HepG2 (cell line): ENCODE data around the gene ZNF554. TPM values are rescaled to one million over a fixed set of nuclear protein-coding genes. Genes with fewer than 3 reads are reported as not detected.
A peak's percentile ranks its signal among the peaks of the same experiment; 100 is the strongest.

ENCODE experiments used
- ATRX ChIP-seq: sonication (generic); formaldehyde crosslinking; IDR thresholded peaks from 2 replicates; pipeline ENCODE4 v1.4.0; 2020; ENCODE audit warnings: missing genetic modification reagents, borderline replicate concordance
- CCDC6 ChIP-seq: sonication (generic); formaldehyde crosslinking; IDR thresholded peaks from 2 replicates; pipeline ENCODE4 v1.8.1; 2022; ENCODE audit warnings: mild to moderate bottlenecking, missing genetic modification reagents, moderate library complexity
- GATAD2A ChIP-seq: IDR thresholded peaks from 2 replicates; pipeline ENCODE4 v1.6.1; 2016
- HMG20A ChIP-seq: IDR thresholded peaks from 2 replicates; pipeline ENCODE4 v1.6.1; 2016; ENCODE audit warnings: borderline replicate concordance
- LCORL ChIP-seq, 2 experiments: fragments of 450-650 bp in 1 of 2; sonication (generic) in 1 of 2; formaldehyde crosslinking in 1 of 2; IDR thresholded peaks; 2 replicates each; pipeline versions ENCODE4 v1.5.0 to v1.6.1; 2017 to 2020; ENCODE audit warnings: antibody characterized with exemption in 1 of 2, missing genetic modification reagents in 1 of 2
- NCOR1 ChIP-seq: fragments of 200-600 bp; sonication (generic); IDR thresholded peaks from 2 replicates; pipeline ENCODE4 v1.7.0; 2017; ENCODE audit warnings: antibody characterized with exemption, low read length, borderline replicate concordance
- PHB2 ChIP-seq: fragments of 450-650 bp; IDR thresholded peaks from 2 replicates; pipeline ENCODE4 v1.6.1; 2018; ENCODE audit not compliant: partially characterized antibody
- PITX1 ChIP-seq: sonication (generic); formaldehyde crosslinking; IDR thresholded peaks from 2 replicates; pipeline ENCODE4 v1.5.1; 2020; ENCODE audit warnings: mild to moderate bottlenecking, missing genetic modification reagents
- SKI ChIP-seq: fragments of 450-650 bp; IDR thresholded peaks from one replicate; pipeline ENCODE4 v1.6.1; 2018; ENCODE audit warnings: mild to moderate bottlenecking; ENCODE audit not compliant: partially characterized antibody
- SMC3 ChIP-seq: IDR thresholded peaks from 2 replicates; pipeline ENCODE4 v1.6.1; 2011; ENCODE audit warnings: low read length, improper control_type of control experiment
- THAP11 ChIP-seq: IDR thresholded peaks from 2 replicates; pipeline ENCODE4 v1.6.1; 2016; ENCODE audit warnings: missing biosample characterization, missing genetic modification reagents
- ZNF234 ChIP-seq: sonication (generic); formaldehyde crosslinking; conservative IDR thresholded peaks from 2 replicates; pipeline ENCODE4 v1.5.1; 2020; ENCODE audit warnings: mild to moderate bottlenecking, missing genetic modification reagents
- ZNF496 ChIP-seq: sonication (generic); formaldehyde crosslinking; IDR thresholded peaks from 2 replicates; pipeline ENCODE4 v1.8.1; 2023; ENCODE audit warnings: mild to moderate bottlenecking, moderate library complexity, missing genetic modification reagents; ENCODE audit not compliant: insufficient replicate concordance
- ZNF607 ChIP-seq: sonication (generic); formaldehyde crosslinking; IDR thresholded peaks from 2 replicates; pipeline ENCODE4 v1.5.1; 2020; ENCODE audit warnings: missing genetic modification reagents, mild to moderate bottlenecking, borderline replicate concordance
- polyA plus RNA-seq, 8 experiments: library from polyadenylated mRNA; depleted of rRNA in 3 of 8; stranded (reverse) in 7 of 8; unstranded in 1 of 8; fragments of >200 nt; fragmentation: Illumina TruSeq in 4 of 8; extraction: Trizol in 4 of 8; gene quantifications; 2 replicates each; pipeline versions ENCODE4 v1.2.1 to v1.2.3, GENCODE V29; 2011 to 2016; ENCODE audit warnings: low read depth in 4 of 8, missing spikeins in 1 of 8, mixed read lengths in 1 of 8; ENCODE audit not compliant: insufficient read depth in 1 of 8
- total RNA-seq, 5 experiments: library from RNA; depleted of rRNA; stranded (reverse); fragments of >200 nt; fragmentation: Illumina TruSeq; extraction: Trizol; gene quantifications; 2 replicates each; pipeline ENCODE4 v1.2.3, GENCODE V29; 2016; ENCODE audit warnings: low read depth in 1 of 5
- TF ChIP-seq, protein P1 (sequence below): sonication (generic); formaldehyde crosslinking; IDR thresholded peaks from 2 replicates; pipeline ENCODE4 v1.8.0; 2022; ENCODE audit warnings: mild to moderate bottlenecking, missing genetic modification reagents, moderate library complexity
- TF ChIP-seq, protein P2 (sequence below): sonication (generic); formaldehyde crosslinking; IDR thresholded peaks from 2 replicates; pipeline ENCODE4 v1.9.0; 2022; ENCODE audit warnings: missing genetic modification reagents, mild to moderate bottlenecking, borderline replicate concordance
- TF ChIP-seq, protein P3 (sequence below): sonication (generic); formaldehyde crosslinking; IDR thresholded peaks from 2 replicates; pipeline ENCODE4 v1.4.0; 2020; ENCODE audit warnings: missing genetic modification reagents
- TF ChIP-seq, protein P4 (sequence below): sonication (generic); formaldehyde crosslinking; conservative IDR thresholded peaks from 2 replicates; pipeline ENCODE4 v1.4.0; 2020; ENCODE audit warnings: mild to moderate bottlenecking, missing genetic modification reagents, moderate library complexity

Gene ZNF554
- total and polyA plus RNA-seq, 2 of the 13 experiments (the other 11 are each of a cell fraction or from before 2014, with no cell fraction given) = 2.2 to 2.7 TPM

DNA sequence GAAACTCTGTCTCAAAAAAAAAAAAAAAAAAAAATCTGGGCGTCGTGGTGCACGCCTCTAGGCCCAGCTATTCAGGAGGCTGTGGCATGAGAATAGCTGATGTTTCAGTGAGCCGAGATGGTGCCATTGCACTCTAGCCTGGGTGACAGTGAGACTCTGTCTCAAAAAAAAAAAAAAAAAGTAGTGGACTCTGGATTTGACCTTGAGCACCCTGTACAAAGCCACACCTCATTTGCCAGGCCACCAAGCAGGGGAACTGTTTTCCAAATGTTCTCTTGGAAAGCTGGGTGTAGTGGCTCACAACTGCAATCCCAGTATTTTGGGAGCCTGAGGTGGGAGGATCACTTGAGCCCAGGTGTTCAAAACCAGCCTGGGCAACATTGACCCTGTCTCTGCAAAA is 17.8 kb downstream of the ZNF554 start (continued):
- TF ChIP-seq, protein P1, sequence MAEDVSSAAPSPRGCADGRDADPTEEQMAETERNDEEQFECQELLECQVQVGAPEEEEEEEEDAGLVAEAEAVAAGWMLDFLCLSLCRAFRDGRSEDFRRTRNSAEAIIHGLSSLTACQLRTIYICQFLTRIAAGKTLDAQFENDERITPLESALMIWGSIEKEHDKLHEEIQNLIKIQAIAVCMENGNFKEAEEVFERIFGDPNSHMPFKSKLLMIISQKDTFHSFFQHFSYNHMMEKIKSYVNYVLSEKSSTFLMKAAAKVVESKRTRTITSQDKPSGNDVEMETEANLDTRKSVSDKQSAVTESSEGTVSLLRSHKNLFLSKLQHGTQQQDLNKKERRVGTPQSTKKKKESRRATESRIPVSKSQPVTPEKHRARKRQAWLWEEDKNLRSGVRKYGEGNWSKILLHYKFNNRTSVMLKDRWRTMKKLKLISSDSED (CRISPR knock-in tag) = no peak
- TF ChIP-seq THAP11 (CRISPR knock-in tag) = peak; percentile 45
- TF ChIP-seq, protein P2, sequence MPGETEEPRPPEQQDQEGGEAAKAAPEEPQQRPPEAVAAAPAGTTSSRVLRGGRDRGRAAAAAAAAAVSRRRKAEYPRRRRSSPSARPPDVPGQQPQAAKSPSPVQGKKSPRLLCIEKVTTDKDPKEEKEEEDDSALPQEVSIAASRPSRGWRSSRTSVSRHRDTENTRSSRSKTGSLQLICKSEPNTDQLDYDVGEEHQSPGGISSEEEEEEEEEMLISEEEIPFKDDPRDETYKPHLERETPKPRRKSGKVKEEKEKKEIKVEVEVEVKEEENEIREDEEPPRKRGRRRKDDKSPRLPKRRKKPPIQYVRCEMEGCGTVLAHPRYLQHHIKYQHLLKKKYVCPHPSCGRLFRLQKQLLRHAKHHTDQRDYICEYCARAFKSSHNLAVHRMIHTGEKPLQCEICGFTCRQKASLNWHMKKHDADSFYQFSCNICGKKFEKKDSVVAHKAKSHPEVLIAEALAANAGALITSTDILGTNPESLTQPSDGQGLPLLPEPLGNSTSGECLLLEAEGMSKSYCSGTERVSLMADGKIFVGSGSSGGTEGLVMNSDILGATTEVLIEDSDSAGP (CRISPR knock-in tag) = no peak
- 0 out of 2 replicates have a peak, but pooled peaks have one; percentile 51 for TF ChIP-seq ZNF607
- TF ChIP-seq, protein P3, sequence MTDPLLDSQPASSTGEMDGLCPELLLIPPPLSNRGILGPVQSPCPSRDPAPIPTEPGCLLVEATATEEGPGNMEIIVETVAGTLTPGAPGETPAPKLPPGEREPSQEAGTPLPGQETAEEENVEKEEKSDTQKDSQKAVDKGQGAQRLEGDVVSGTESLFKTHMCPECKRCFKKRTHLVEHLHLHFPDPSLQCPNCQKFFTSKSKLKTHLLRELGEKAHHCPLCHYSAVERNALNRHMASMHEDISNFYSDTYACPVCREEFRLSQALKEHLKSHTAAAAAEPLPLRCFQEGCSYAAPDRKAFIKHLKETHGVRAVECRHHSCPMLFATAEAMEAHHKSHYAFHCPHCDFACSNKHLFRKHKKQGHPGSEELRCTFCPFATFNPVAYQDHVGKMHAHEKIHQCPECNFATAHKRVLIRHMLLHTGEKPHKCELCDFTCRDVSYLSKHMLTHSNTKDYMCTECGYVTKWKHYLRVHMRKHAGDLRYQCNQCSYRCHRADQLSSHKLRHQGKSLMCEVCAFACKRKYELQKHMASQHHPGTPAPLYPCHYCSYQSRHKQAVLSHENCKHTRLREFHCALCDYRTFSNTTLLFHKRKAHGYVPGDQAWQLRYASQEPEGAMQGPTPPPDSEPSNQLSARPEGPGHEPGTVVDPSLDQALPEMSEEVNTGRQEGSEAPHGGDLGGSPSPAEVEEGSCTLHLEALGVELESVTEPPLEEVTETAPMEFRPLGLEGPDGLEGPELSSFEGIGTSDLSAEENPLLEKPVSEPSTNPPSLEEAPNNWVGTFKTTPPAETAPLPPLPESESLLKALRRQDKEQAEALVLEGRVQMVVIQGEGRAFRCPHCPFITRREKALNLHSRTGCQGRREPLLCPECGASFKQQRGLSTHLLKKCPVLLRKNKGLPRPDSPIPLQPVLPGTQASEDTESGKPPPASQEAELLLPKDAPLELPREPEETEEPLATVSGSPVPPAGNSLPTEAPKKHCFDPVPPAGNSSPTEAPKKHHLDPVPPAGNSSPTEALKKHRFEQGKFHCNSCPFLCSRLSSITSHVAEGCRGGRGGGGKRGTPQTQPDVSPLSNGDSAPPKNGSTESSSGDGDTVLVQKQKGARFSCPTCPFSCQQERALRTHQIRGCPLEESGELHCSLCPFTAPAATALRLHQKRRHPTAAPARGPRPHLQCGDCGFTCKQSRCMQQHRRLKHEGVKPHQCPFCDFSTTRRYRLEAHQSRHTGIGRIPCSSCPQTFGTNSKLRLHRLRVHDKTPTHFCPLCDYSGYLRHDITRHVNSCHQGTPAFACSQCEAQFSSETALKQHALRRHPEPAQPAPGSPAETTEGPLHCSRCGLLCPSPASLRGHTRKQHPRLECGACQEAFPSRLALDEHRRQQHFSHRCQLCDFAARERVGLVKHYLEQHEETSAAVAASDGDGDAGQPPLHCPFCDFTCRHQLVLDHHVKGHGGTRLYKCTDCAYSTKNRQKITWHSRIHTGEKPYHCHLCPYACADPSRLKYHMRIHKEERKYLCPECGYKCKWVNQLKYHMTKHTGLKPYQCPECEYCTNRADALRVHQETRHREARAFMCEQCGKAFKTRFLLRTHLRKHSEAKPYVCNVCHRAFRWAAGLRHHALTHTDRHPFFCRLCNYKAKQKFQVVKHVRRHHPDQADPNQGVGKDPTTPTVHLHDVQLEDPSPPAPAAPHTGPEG (CRISPR knock-in tag) = 0 out of 2 replicates have a peak, but pooled peaks have one; percentile 30
- TF ChIP-seq ZNF234 (CRISPR knock-in tag) = no peak
- TF ChIP-seq LCORL (IDR thresholded peaks at IDR 0.05) = no peak
- TF ChIP-seq LCORL (CRISPR knock-in tag; IDR thresholded peaks at IDR 0.05) = peak; percentile 85; the same call in 1 of the 2 replicates
- no peak; the same call in 1 of the 2 replicates for TF ChIP-seq HMG20A (CRISPR knock-in tag)
- no peak for TF ChIP-seq ZNF496
- peak; percentile 42; the same call in 1 of the 2 replicates for TF ChIP-seq NCOR1
- peak; percentile 67; the same call in 1 of the 2 replicates for TF ChIP-seq GATAD2A (CRISPR knock-in tag)
- TF ChIP-seq SKI = peak; percentile 58
- TF ChIP-seq ATRX (CRISPR knock-in tag) = no peak
- TF ChIP-seq SMC3 = no peak
- TF ChIP-seq PHB2 = no peak
- TF ChIP-seq CCDC6 (CRISPR knock-in tag) = no peak
- TF ChIP-seq, protein P4, sequence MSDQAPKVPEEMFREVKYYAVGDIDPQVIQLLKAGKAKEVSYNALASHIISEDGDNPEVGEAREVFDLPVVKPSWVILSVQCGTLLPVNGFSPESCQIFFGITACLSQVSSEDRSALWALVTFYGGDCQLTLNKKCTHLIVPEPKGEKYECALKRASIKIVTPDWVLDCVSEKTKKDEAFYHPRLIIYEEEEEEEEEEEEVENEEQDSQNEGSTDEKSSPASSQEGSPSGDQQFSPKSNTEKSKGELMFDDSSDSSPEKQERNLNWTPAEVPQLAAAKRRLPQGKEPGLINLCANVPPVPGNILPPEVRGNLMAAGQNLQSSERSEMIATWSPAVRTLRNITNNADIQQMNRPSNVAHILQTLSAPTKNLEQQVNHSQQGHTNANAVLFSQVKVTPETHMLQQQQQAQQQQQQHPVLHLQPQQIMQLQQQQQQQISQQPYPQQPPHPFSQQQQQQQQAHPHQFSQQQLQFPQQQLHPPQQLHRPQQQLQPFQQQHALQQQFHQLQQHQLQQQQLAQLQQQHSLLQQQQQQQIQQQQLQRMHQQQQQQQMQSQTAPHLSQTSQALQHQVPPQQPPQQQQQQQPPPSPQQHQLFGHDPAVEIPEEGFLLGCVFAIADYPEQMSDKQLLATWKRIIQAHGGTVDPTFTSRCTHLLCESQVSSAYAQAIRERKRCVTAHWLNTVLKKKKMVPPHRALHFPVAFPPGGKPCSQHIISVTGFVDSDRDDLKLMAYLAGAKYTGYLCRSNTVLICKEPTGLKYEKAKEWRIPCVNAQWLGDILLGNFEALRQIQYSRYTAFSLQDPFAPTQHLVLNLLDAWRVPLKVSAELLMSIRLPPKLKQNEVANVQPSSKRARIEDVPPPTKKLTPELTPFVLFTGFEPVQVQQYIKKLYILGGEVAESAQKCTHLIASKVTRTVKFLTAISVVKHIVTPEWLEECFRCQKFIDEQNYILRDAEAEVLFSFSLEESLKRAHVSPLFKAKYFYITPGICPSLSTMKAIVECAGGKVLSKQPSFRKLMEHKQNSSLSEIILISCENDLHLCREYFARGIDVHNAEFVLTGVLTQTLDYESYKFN (CRISPR knock-in tag) = peak; percentile 74
- peak; percentile 59; the same call in 1 of the 2 replicates for TF ChIP-seq PITX1
